Globus pallidus (tissue), 1 donor: ENCODE data around the gene ANO7.

Source experiments
- DNase-seq: peaks from one replicate; pipeline ENCODE4 v3.0.0-alpha.2; 2015; ENCODE audit warnings: low spot score

Gene ANO7

DNA sequence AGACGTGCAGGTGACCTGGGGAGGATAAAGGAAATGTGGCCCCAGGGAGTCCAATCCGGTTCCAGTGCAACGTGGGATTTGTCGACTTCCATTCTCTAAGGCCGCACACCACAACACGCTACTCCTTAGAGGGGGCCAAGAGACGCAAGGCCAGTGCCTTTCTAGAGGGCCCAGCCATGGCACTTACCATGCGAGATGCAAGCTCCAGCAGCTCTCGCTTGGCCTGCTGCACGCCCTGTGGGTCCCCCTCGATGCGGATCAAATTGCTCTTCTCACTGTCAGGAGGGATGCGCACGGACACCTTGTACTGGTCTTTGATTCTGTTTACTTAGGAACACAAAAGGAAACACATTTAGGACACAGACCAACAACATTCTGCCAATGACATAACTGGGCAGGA is 61.2 kb downstream of the ANO7 start:
- DNase-seq: no peak

DNA sequence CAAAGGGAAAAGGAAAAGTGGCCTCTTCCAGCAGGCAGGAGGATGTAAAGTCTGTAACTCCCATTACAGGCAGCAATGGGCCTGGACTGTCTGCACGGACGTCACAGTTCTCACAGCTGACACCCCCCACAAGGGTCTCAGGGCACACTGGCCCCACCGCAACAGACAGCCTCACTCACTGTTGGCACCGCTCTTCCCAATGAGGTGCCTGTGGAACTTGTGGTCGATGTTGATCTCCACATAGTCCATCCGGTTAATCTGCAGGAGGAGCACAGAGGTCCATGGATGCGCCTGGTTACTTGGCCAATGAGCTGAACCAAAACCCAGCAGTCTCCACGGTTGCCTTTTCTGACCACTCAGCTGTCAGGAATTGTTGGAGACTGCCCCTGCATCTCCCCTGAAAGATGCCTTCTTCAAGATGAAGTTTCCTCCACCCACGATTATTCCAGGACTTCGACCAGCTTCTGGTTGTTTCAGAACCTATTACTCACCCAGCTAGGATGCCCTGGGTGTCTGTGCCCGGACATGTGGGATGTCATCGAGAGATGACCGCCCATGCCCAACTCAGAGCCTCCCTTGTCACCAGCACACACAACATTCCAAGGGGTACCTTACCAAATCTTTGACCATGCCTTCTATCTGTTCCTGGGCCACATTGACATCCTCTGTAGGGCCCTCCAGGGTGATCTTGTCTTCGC is 64.5 kb downstream of the ANO7 start:
- no peak for DNase-seq

DNA sequence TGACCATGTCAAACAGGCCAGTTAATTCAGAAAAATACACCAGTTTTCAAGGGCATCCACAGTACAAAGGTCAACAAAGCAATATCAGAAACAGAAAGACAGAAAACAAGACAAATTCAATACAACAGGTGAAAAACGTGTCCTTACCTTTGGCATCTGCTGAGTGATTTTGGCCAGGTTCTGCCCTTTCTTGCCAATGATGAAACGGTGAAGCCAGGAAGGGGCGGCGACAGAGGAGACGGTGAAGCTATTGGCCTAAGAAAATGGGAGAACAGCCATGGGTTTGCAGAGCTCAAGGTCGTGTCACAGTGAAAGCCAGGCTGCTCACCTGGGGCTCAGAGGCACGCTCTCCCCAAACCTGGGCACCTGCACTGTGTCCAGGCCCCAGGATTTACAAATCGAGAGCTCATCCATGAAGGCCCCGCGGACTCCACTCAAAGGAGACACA is 66.5 kb downstream of the ANO7 start:
- DNase-seq: no peak

DNA sequence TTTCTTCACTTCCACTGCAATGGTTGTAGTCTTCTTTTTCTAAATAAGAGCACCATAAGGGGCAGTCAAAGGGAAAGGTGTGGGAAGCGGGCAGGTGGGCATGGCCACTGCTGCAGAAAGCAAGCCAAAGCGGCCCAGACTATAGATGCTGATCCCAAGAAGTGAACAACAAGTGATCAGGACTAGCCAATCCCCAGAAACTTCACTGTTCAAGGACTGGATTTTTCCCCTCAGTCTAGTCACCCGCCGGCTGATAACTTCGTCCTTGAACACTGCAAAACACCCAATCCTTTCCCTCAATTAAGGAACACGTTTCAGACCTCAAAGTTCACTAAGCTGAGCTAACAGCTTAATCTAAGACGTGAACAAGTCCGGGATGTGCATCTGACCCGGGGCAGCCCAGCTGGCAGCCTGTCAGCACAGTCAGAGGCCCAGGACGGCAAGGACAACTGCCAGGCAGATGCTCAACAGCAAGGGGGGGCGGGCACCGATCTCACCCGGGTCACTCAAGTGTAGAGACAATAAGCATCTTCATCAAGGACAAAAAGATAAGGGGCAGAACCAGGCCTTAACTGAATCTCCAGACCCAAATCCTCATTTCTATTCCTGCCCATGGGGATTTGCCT is 67.2 kb downstream of the ANO7 start:
- peak; percentile 48 for DNase-seq

DNA sequence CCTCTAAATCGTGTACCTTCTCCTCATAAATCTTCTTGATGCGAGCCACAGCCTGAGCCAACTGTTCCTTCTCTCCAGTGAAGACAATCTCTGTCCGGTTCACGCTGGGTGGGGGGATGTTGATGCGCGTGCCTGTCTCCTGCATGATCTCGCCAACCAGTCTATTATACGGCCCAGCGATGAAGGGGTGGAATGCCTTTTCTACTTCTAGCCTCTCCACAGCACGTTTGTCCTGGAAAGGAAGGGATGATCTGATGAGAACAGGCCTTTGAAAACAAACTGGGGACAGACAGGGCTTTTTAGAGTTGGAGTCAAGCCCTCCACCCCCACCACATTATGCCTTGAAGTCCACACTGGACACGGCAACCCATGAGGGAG is 67.7 kb downstream of the ANO7 start:
- no peak for DNase-seq

DNA sequence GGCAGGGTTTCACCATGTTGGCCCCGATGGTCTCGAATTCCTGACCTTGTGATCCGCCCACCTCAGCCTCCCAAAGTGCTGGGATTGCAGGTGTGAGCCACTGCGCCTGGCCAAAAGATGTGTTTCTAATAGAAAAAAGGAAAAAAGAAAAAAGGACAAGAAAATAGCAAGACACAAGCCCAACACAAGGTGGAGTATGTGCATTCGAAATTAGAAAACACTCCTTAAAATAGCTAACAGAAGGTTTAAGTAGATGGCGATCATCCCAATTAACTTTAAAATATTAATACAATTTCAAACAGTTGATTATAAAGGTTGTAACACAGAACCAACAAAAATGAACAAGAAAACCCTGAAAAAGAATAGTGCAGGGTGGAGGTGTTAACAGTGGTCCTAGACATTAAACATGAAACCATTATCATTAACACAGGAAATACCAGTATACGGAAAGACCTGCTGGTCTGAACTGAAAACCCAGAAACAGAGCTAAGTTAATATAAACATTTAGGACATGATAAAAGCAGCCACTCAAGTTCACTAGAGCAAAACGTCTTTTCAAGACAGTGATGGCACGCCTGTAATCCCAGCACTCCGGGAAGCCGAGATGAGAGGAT is 69.0 kb downstream of the ANO7 start:
- no peak for DNase-seq

DNA sequence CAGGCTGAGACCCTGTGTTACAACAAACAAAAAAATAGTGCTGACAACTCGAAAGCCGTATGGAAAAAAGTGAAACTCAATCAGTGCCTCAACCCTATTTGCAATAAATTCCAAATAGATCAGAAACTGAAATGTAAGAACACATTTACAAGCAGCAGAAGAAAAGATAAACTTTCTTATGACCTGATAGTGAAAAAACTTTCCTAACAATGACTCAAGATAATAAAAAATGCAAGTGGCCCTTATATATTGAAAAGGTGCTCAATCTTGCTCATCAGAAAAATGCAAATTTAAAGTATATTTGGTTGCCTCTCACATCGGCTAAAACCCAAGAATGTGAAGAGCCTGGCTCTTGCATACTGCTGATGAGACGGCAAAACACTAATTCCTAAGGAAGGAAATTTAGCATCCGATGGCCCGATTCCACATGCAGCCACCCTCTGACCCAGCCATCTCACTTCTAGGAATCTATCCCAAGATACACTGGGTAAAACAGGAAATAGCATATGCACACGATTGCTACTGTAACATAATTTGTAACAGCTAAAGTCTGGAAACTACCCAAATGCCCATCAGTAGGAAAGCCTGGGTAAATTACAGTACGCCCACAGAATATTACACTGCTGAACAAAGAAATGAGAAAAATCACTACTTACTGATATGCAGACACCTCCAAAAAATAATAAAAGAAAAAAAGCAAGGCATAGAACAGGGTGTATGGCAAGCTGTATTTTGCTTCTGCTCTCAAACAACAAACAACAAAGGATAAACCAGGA is 70.2 kb downstream of the ANO7 start:
- DNase-seq: no peak

DNA sequence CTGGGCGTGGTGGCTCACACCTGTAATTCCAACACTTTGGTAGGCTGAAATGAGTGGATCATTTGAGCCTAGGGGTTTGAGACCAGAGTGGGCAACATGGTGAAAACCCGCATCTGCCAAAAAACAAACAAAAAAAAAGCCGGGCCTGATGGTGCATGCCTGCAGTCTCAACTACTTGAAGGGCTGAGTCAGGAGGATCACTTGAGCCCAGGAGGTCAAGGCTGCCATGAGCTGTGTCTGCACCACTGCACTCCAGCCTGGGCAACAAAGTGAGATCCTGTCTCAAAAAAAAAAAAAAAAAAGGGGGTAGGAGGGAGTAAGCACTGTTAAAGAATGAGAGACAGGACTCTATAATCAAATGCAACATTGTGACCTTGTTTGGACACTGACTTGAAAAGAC is 72.4 kb downstream of the ANO7 start:
- no peak for DNase-seq

DNA sequence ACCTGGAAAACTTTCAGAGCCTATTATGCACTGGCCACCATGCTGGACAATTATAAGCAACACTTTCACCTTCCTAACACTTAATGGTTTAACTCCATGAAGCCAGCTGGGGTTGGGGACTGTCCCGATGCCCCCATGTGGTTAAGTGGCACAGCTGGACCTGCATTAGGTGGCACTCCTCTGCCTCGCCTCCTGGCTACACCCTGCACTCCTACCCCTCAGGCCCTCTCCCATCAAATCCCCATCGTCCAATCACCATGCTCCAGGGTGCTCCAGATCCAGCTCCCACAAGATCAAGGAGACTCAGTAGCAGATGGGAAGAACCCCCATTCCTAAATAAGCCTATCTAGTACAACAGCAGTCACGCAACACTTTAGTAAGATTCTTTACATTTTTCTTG is 73.2 kb downstream of the ANO7 start:
- DNase-seq: no peak

DNA sequence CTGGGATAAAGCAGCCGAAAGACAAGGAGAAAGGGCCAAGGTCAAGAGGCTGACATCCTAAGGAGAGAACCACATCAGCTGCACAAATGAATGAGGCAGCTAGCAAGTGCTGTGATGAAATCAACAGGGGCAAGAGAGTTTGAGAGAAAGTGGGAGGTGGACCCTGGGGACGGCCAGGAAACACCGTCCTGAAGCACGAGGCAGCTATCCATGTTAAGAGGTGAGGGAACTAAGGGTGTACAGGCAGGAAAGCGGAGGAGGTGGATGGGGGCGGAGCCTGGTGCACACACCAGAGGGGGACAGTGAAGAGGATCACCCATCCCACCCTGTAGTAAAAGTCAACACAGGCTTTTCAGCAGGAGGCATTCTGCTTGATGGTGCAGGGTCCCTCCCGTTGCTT is 74.6 kb downstream of the ANO7 start:
- no peak for DNase-seq

DNA sequence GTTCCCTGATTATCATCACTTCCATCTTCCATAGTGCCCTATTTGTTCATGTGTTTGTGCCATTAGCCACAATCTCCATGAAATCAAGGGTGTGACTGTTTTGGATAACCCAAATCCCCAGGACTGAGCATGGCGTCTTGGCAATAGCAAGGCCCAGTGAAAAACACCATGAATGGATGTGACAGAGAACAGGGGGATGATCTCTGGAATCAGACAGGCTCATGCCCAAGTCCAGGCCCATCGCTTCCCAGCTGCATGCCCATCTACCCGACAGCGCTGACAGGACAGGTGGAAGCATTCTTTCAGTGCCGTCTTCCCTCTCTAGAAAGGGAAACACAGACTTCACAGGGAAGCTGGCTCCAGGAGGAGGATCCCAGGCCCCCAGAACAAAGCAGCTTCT is 77.0 kb downstream of the ANO7 start:
- DNase-seq: no peak

DNA sequence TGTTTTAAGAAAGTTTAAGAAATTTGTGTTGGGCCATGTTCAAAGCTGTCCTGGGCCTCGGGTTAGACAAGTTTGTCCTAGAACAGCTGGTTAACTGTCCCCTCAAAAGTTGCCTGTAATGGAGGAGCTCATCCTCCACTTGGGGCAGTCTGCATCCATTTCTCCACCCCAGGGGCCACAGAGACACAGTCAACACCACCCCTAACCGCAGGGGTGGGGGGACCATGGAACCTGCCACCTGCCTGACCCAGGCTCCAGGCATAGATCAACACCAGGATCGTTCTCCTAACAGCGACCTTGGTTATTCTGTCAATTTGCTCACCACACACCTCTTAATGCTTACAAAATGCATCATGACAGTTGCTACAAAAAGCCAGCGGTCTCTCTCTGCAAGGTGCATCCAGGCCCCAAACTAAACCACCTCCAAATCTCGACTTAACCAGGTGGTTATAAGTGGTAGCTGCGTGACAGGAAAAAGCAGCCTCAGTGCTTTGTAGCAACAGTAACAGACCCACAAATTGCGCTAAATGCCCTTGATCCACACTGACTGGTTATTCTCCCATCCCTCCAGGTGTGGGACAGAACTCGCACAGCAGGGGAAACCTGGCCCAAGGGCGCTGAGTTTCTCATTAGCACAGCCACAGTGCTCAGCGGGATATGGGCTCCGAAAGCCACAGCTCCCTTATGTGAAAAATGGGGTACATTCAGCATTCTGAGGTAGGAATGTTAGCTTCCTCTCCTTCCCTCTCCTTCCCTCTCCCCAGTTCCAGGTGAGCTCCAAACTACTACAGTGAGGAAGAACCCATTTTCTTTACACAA is 79.0 kb downstream of the ANO7 start:
- no peak for DNase-seq

DNA sequence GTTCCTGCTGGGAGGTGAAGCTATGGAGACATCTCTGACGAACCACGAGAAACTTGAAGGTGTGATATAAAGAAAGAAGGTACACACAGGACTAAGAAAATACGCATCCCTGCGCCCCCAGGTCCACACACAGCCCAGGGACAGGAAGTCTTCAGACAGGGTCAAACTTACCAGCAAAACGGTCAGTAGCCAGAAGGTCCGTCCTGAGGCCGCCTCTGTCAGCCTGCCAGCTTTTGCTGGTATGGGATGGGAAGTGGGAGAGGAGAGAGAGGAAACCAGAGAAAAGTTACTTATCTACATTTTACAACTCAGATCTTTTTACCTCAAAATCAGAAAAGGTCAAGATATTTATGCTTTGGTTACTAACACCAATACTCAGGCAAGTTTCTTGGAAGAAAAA is 79.8 kb downstream of the ANO7 start:
- DNase-seq: no peak

DNA sequence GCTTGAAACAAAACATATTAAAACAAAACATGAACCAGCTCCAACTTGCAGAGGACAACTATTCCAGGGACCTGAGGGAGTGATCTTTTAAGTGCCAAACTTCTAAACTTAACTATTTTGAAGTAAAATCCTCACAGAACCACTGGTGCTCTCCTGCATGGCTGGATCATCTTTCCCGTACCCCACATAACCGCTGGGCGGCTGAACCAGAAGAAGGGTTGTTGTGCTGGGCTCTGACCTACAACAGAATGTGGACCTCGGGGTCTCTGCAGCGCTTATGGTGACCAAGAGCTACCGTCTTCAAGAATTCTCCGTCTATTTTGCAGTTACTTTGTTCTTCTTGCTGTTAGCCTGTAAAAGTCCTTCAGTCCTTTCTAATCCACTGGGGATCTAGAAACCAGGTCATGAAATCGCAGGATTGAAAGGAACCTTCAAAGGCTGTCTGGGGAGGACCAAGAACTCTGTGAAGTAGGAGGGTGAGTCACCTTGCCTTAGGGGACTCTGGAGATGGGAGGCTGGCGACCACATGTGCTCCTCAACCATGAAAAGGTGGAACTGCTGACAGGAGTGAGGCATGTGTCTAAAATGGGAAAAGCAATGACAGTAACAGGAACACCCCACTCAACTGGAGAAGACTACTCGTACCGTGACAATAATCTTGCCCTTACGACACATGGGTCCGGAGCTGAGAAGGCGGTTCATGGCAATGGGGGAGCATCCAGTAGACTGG is 80.4 kb downstream of the ANO7 start:
- DNase-seq: no peak

DNA sequence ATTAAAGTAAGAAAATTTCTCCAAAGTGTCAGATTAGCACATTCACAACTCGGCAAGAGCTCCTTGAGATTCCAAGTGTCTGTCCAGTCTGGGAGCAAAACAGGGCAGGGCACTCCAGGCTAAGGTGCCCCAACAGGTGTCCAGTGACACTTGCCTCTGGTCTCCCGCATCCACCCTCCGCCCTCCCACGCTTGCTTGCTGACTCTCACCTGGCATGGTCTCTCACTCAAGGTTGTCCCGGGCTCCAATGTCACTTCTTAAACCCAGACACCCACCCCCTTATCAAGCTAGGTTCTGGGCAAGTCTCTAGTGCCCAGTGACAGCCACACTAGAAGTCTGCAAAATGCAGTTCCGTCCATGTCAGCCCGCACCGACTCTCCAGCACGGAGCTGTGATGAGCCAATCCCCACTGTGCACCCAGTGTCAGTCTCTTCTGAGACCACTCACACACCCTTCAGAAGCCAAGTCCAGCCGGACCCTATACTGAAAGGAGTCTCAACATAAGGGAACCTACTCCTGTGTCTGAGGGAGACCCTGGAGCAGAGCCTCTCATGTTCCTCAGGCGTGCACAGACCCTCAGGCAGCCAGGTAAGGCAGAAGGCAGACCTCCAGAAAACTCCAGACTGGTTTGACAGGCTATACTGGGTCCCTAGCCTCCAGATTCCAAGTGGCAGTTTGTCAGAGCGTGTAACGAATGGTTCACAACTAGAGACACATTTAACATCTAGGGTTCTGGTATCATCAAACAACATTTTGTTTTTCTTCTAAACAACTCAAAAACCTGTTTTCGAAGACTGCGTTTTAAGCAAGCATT is 81.4 kb downstream of the ANO7 start:
- no peak for DNase-seq

DNA sequence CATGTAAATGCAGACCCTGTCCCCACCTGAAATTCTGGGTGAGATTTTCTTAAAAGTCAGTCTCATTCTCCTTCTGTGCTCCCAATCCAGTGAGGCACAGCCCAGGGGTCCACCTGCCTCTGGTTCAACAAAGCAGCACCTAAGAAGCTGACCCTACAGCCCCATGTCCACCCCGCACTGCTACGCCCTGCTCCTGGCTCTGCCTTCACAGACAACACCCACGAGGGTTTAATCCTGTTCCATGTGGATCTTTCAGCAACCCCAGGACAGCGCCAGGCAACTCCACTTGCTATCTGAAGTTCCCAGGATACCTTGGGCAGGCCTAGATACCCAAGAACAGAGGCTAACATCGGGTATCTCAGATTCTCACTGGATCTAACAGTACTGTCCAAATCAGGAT is 82.1 kb downstream of the ANO7 start:
- no peak for DNase-seq

DNA sequence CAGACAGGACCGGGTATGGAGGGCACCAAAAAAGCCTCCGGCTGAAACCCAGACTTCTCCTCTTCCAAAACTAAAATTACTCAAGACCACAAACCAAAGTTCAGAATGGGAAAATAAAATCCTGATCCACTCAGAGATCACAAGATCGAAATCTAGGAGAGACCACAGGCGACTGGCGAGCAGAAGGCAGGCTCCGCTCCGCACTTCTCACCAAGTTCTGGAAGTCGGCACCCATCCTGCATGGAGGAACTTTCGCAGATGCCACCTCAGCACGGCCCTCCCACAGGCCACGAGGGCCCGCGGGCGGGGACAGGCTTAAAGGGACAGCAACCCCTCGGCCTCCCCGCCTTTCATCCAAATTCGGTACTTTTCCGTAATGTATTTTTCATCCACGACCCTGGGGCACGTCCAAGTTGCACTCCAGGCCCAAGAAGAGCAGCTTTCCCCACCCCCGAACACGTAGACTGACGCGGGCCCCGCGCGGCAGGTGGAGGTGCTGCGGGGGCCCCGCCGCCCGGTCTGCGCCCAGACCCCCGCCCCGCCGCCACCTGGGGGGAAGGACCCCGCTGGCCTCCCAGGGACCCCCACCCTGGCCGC is 83.3 kb downstream of the ANO7 start:
- DNase-seq: peak; percentile 76

DNA sequence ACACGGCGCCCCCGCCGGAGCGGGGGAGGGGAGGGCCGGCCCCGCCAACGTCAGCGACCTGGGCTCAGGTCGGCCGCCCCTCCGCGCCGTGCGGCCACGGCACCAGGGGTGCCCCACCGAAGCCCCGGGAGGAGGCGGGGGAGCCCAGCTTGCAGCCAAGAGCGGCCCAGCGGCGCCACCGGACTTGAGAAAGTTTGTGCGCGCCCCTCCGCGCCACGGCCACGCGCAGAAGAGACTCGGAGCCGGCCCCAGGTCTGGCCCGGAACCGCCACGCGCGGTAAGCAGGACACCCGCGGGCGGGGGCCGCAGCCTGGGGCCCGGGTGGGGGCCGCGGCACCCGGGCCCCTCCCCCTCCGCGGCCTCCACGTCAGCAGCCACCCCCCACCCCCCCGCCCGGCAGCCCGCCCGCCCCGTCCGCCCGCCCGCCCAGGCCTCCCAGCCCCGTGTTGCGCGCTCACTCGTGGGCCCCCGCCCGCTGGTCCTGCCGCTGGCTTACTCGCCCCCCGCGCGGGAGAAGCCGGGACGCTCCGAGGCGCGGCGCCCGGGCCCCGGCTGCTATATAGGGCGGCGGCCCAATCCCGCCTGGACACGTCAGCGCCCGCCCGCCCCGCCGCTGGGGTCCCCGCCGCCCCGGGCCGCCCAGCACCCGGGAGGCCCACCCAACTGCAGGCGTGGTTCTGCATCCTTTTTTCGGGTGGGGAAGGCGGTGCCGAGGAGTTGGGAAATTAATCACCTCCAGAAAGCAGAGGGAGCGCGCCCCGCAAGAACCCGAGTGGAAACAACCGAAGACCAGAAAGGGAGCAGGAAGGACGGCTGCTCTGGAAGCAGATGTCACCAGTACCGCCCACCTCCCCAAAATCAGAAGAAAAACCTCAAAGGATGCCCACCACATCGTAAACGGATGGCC is 84.1 kb downstream of the ANO7 start:
- DNase-seq: no peak
